ENCODE data around the gene WDR41. TPM values are rescaled to one million over a fixed set of nuclear protein-coding genes. Genes with fewer than 3 reads are reported as not detected.

Gene WDR41
- total RNA-seq, 1 experiment from 2014 or later = 54.1 TPM

- no peak for TF ChIP-seq ELF1 (IDR thresholded peaks at IDR 0.05; ENCODE audit: borderline replicate concordance, low read depth)
These were observed 93.7 kb downstream of the WDR41 start (continued) for GRCh38 chr5:77398458-77398857.

GRCh38 chr5:77397686-77398292, 94.3 kb downstream of the WDR41 start:
- H4K20me1 ChIP-seq (ENCODE audit: insufficient read depth) = no peaks in the 10 kb centered on the region
- H3K36me3 ChIP-seq (ENCODE audit: control insufficient read depth in 1 of 2, insufficient read depth in 2 of 2, low read length in 2 of 2) = no peaks in the 10 kb centered on the region
- H3K79me2 ChIP-seq (ENCODE audit: insufficient read depth, low read length) = no peaks in the 10 kb centered on the region
- no peaks in the 10 kb centered on the region for H3K9me2 ChIP-seq (ENCODE audit: insufficient read depth)
- ChIA-PET RAD21 (ENCODE audit: low non-redundant PET in 1 of 2, low total read pairs in 2 of 2, uncharacterized antibody in 2 of 2, unreplicated experiment in 2 of 2) (no interaction called here), CTCF (no interaction called here), POLR2A (no interaction called here)
- no peak overlapping the region for H2AFZ ChIP-seq (ENCODE audit: low read depth, low read length, poor library complexity, severe bottlenecking)
- TF ChIP-seq POLR2A (IDR thresholded peaks at IDR 0.05; ENCODE audit: borderline replicate concordance, extremely low read depth, insufficient read depth, insufficient read length) (no peak), TCF7L2 (IDR thresholded peaks at IDR 0.05; ENCODE audit: borderline replicate concordance, extremely low read depth, insufficient read depth, insufficient read length) (no peak), RAD21 (IDR thresholded peaks at IDR 0.05; ENCODE audit: low read depth) (no peak)
- no peaks in the 10 kb centered on the region for H3K9me3 ChIP-seq (ENCODE audit: control insufficient read depth in 1 of 2, insufficient read depth in 1 of 2, low read depth in 1 of 2, low read length in 2 of 2)
- DNase-seq (ENCODE audit: low read depth, low spot score) (no peak), ATAC-seq (no peak)
- H3K27me3 ChIP-seq (ENCODE audit: insufficient read depth, low read length) = no peaks in the 10 kb centered on the region
- H3K9ac ChIP-seq (ENCODE audit: low read length) = no peak overlapping the region
- no peaks in the 10 kb centered on the region for H3K4me1 ChIP-seq (ENCODE audit: control insufficient read depth in 1 of 2, insufficient read depth in 2 of 2, low read length in 2 of 2)
- no peak overlapping the region for H3K4me3 ChIP-seq (replicated peaks in 1 of 2; ENCODE audit: low read depth in 1 of 2, low read length in 2 of 2)
- H3K4me2 ChIP-seq (ENCODE audit: low read length) = no peak overlapping the region
- no TSS peak for BruUV-seq (replicated peaks)
- H3K27ac ChIP-seq (ENCODE audit: low read depth, low read length) = no peak overlapping the region
- intact Hi-C loops (cut with micrococcal nuclease) = no loop called here

- Histone ChIP-seq H3K4me1 (ENCODE audit: control insufficient read depth in 1 of 2, insufficient read depth in 2 of 2, low read length in 2 of 2) (no peaks in the 10 kb centered on the region), H3K4me2 (ENCODE audit: low read length) (no peak overlapping the region), H2AFZ (ENCODE audit: low read depth, low read length, poor library complexity, severe bottlenecking) (no peak overlapping the region), H3K9me2 (ENCODE audit: insufficient read depth) (no peaks in the 10 kb centered on the region), H3K79me2 (ENCODE audit: insufficient read depth, low read length) (no peaks in the 10 kb centered on the region), H4K20me1 (ENCODE audit: insufficient read depth) (no peaks in the 10 kb centered on the region), H3K9me3 (ENCODE audit: control insufficient read depth in 1 of 2, insufficient read depth in 1 of 2, low read depth in 1 of 2, low read length in 2 of 2) (no peaks in the 10 kb centered on the region), H3K4me3 (replicated peaks in 1 of 2; ENCODE audit: low read depth in 1 of 2, low read length in 2 of 2) (no peak overlapping the region), H3K36me3 (ENCODE audit: control insufficient read depth in 1 of 2, insufficient read depth in 2 of 2, low read length in 2 of 2) (no peaks in the 10 kb centered on the region), H3K9ac (ENCODE audit: low read length) (no peak overlapping the region), H3K27ac (ENCODE audit: low read depth, low read length) (no peak overlapping the region), H3K27me3 (ENCODE audit: insufficient read depth, low read length) (no peaks in the 10 kb centered on the region)
- ChIA-PET RAD21 (ENCODE audit: low non-redundant PET in 1 of 2, low total read pairs in 2 of 2, uncharacterized antibody in 2 of 2, unreplicated experiment in 2 of 2) (no interaction called here), CTCF (no interaction called here), POLR2A (no interaction called here)
- BruUV-seq (replicated peaks) = no TSS peak
- intact Hi-C loops (cut with micrococcal nuclease) = no loop called here
- ATAC-seq (no peak), DNase-seq (ENCODE audit: low read depth, low spot score) (no peak)
- no peak for TF ChIP-seq FOSL1 (IDR thresholded peaks at IDR 0.05; ENCODE audit: low read depth)
These were observed 96.1 kb downstream of the WDR41 start for GRCh38 chr5:77396017-77396416.

Data from HCT116 (cell line).